BE2C (cell line): ENCODE measurements around the gene CCDC92.

Experiments
- DNase-seq: peaks from one replicate; pipeline ENCODE4 v3.0.0-alpha.2; 2020
- H3K27me3 ChIP-seq: fragments of 250-450 bp; sonication (Bioruptor Pico); 2 replicates; pipeline ENCODE4 v1.5.1; 2020; ENCODE audit warnings: mild to moderate bottlenecking
- H3K36me3 ChIP-seq: fragments of 250-450 bp; sonication (Bioruptor Pico); 2 replicates; pipeline ENCODE4 v1.5.1; 2020; ENCODE audit warnings: mild to moderate bottlenecking
- H3K4me1 ChIP-seq: fragments of 250-450 bp; sonication (Bioruptor Pico); 2 replicates; pipeline ENCODE4 v1.5.1; 2020
- H3K4me3 ChIP-seq: 2 replicates; pipeline ENCODE4 v1.5.1; 2011; ENCODE audit warnings: low read depth, low read length
- H3K9me3 ChIP-seq: fragments of 250-450 bp; sonication (Bioruptor Pico); 2 replicates; pipeline ENCODE4 v1.5.1; 2020
- TF ChIP-seq, protein P1 (sequence below): IDR thresholded peaks from 2 replicates; pipeline ENCODE4 v1.5.1; 2012; ENCODE audit warnings: mild to moderate bottlenecking, low read depth, low read length

CCDC92 gene

DNA sequence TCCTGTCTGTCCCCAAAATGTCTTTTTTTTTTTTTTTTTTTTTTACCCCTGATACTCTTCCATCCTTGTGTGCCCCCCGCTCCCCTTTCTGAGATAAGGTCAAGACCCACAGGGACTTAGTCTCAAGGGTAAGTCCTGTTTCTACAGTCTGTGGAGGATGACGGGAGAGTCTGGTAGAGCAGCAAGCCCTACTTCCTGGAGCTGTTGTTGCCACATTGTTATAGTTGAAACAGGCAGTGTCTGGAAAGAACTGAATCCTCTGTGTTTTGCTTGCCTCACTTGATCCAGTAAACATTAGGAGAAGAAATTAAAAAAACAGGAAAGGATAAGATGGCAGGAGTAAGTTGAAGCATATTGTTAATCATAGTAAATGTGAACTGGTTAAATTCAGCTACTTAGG is 45.9 kb upstream of the CCDC92 start:
- DNase-seq: no peak
- Histone ChIP-seq H3K27me3 (no peaks in the 10 kb centered on the region), H3K4me1 (peaks cover 17% of the 10 kb centered on the region), H3K4me3 (no peak overlapping the region), H3K36me3 (peaks cover 12% of the 10 kb centered on the region), H3K9me3 (no peaks in the 10 kb centered on the region)
- TF ChIP-seq, protein P1, sequence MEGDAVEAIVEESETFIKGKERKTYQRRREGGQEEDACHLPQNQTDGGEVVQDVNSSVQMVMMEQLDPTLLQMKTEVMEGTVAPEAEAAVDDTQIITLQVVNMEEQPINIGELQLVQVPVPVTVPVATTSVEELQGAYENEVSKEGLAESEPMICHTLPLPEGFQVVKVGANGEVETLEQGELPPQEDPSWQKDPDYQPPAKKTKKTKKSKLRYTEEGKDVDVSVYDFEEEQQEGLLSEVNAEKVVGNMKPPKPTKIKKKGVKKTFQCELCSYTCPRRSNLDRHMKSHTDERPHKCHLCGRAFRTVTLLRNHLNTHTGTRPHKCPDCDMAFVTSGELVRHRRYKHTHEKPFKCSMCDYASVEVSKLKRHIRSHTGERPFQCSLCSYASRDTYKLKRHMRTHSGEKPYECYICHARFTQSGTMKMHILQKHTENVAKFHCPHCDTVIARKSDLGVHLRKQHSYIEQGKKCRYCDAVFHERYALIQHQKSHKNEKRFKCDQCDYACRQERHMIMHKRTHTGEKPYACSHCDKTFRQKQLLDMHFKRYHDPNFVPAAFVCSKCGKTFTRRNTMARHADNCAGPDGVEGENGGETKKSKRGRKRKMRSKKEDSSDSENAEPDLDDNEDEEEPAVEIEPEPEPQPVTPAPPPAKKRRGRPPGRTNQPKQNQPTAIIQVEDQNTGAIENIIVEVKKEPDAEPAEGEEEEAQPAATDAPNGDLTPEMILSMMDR: no peak

DNA sequence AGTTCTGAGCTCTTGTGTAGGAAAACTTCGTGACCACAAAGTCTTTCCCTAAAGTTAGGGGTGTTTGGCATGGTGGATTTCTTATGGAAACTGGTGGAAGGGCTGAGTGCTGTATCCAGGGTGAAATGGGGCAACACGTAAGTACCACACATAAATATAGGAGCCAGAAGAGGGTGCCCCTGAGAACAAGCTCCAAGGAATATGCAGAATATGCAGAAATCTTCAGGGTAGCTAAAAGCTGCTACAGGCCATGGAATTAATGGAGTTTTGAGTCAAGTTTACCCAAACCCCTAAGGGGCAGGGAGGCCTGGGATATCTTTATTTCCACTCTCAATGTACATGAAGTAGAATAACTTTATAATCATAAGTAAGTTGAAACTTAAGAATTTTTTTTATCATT is 44.4 kb upstream of the CCDC92 start:
- Histone ChIP-seq H3K4me1 (peaks cover 17% of the 10 kb centered on the region), H3K4me3 (no peak overlapping the region), H3K27me3 (no peaks in the 10 kb centered on the region), H3K9me3 (no peaks in the 10 kb centered on the region), H3K36me3 (peaks cover 27% of the 10 kb centered on the region)
- TF ChIP-seq, protein P1: no peak
- DNase-seq: no peak

DNA sequence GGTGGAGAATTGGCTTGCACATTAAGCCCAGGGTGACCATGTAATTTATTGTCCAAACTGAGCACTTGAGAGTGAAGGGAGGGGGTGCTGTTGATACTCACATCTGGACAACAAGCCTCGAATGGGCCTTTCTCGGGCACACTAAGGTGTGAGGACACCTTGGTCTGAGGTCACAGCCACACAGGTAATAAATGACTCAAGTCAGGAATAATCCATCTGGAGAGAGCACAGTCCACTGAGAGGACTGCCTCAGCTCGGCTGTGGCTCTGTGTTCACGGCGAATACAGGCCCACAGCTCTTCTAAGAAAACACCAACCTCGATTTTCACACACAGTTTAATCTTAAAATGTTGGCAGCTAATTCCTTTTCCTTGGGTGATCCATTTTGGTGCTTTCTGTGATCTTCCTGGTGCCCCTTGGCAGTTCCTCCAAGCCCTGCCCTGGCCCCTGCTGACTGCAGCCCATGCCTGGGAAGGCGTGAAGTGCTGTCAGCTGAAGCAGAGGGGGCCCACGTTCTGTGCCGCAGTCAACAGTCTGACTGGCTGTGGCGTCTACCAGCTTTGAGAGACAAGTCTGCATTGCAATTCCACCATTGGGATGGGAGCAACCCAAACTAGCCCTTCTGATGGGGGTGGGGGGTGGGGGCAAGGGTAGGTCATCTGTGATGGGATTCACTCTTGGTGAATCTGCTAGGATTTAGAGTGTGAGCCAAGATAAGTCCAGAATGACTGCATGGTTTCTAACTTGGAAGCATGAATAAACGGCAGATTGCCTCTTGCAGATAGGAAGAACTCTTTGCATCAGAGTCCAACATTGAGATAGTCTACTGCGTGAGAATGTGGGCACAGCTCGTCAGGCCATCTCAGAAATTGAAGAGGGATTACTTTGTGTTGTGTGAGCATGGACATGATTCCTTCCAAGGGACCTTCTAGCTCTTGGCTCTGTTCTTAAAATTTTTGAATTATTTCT is 43.1 kb upstream of the CCDC92 start:
- TF ChIP-seq, protein P1: no peak
- Histone ChIP-seq H3K27me3 (no peaks in the 10 kb centered on the region), H3K9me3 (no peaks in the 10 kb centered on the region), H3K36me3 (peaks cover 40% of the 10 kb centered on the region), H3K4me1 (peaks cover 14% of the 10 kb centered on the region), H3K4me3 (no peak overlapping the region)
- DNase-seq: no peak

DNA sequence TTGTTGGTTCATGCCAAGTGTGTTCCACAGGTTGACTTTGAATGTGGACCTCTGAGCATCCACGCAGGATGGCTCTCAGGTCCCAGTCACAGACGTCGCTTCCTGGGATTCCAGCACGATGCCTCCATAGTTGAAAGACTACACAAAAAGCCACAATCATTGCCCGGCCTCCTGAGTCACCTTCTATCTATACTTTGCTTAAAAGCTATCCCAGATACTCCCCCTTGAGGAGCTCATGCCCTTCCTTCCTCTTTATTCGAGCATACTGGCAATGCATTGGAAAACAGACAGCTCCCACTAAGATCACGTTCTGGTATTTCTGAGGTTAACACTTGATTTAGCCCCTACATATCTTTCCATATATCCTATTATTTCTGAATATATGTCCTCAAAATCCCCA is 40.4 kb upstream of the CCDC92 start:
- Histone ChIP-seq H3K9me3 (no peaks in the 10 kb centered on the region), H3K36me3 (peaks cover 47% of the 10 kb centered on the region), H3K27me3 (no peaks in the 10 kb centered on the region), H3K4me1 (no peaks in the 10 kb centered on the region), H3K4me3 (no peak overlapping the region)
- no peak for DNase-seq
- TF ChIP-seq, protein P1: no peak

DNA sequence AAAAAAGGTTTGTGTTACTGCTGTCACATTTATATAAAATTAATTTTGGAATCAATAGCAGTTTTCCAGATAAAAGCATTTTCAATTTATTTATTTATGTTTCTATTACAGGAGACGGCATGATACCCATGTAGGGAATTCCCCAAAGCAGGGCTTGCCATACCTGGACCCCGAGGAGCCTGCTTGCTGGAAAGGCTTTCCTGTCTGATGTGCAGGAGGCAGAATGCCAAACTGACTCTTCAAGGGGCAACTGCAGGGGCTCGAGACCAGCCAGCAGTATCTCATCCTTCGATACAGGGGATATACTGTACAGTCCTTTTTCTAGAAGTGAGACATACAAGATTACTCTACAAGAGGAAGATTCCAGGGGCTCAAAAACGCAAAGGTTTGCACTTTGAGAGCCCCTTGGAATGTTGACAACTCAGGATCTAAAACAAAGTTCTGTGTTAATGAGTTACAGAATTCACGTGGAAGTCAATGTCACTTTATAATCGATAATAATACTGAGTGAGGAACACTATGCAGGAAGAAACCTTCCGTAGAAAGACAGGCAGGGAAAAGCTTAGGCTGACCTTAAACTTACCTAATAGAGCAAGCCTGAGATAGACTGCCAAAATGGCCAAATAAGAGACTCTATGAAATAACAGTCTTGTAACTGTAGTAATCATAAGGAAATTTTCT is 38.9 kb upstream of the CCDC92 start:
- H3K27me3 ChIP-seq: no peaks in the 10 kb centered on the region
- no peak for DNase-seq
- TF ChIP-seq, protein P1: no peak
- no peak overlapping the region for H3K4me3 ChIP-seq
- H3K36me3 ChIP-seq: peaks cover 61% of the 10 kb centered on the region
- no peaks in the 10 kb centered on the region for H3K9me3 ChIP-seq
- no peaks in the 10 kb centered on the region for H3K4me1 ChIP-seq

DNA sequence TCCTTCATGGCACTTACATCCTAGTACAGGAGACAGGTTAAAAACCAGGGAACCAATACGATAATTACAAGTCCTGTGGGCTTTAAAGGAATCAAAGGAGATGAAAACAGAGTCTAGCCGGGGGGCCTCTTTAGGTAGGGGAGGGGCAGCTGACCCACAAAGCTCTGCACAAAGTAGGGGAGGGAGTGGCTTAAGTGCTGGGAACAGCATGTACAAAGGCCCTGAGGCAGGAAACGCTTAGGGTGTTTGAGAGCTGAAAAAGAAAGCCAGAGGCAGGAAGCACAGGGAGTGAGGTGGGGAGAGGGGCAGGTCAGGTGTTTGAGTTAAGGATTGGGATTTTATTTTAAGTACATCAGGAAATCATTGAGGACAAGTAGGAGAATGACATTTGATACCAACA is 38.1 kb upstream of the CCDC92 start:
- Histone ChIP-seq H3K4me1 (no peaks in the 10 kb centered on the region), H3K27me3 (no peaks in the 10 kb centered on the region), H3K4me3 (no peak overlapping the region), H3K36me3 (peaks cover 63% of the 10 kb centered on the region), H3K9me3 (no peaks in the 10 kb centered on the region)
- no peak for DNase-seq
- TF ChIP-seq, protein P1: no peak
